ENCODE measurements around the gene NOXRED1.

GRCh38 chr14:77356899-77357298 lies 66.4 kb downstream of the NOXRED1 start:
- TF ChIP-seq, protein P1, sequence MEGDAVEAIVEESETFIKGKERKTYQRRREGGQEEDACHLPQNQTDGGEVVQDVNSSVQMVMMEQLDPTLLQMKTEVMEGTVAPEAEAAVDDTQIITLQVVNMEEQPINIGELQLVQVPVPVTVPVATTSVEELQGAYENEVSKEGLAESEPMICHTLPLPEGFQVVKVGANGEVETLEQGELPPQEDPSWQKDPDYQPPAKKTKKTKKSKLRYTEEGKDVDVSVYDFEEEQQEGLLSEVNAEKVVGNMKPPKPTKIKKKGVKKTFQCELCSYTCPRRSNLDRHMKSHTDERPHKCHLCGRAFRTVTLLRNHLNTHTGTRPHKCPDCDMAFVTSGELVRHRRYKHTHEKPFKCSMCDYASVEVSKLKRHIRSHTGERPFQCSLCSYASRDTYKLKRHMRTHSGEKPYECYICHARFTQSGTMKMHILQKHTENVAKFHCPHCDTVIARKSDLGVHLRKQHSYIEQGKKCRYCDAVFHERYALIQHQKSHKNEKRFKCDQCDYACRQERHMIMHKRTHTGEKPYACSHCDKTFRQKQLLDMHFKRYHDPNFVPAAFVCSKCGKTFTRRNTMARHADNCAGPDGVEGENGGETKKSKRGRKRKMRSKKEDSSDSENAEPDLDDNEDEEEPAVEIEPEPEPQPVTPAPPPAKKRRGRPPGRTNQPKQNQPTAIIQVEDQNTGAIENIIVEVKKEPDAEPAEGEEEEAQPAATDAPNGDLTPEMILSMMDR (IDR thresholded peaks at IDR 0.05): no peak
- no peak for TF ChIP-seq POLR2AphosphoS5 (IDR thresholded peaks at IDR 0.05)
- TF ChIP-seq POLR2A (IDR thresholded peaks at IDR 0.05): no peak
- no peak for TF ChIP-seq EP300 (IDR thresholded peaks at IDR 0.05)

Data from suprapubic skin (tissue), 4 donors.